HG03097 (cell line): Measurements from ENCODE around the gene ZP1.
"Not testable (repeated sequence)": the region's sequence is repeated elsewhere in the genome, so short reads cannot be mapped to it uniquely, and the experiment has no call there.

Source experiments
- ATAC-seq: cut with Tn5 transposase; IDR thresholded peaks from one replicate; pipeline ENCODE4 v1.9.1; 2021; ENCODE audit not compliant: unreplicated experiment, low FRiP score

Gene ZP1

DNA sequence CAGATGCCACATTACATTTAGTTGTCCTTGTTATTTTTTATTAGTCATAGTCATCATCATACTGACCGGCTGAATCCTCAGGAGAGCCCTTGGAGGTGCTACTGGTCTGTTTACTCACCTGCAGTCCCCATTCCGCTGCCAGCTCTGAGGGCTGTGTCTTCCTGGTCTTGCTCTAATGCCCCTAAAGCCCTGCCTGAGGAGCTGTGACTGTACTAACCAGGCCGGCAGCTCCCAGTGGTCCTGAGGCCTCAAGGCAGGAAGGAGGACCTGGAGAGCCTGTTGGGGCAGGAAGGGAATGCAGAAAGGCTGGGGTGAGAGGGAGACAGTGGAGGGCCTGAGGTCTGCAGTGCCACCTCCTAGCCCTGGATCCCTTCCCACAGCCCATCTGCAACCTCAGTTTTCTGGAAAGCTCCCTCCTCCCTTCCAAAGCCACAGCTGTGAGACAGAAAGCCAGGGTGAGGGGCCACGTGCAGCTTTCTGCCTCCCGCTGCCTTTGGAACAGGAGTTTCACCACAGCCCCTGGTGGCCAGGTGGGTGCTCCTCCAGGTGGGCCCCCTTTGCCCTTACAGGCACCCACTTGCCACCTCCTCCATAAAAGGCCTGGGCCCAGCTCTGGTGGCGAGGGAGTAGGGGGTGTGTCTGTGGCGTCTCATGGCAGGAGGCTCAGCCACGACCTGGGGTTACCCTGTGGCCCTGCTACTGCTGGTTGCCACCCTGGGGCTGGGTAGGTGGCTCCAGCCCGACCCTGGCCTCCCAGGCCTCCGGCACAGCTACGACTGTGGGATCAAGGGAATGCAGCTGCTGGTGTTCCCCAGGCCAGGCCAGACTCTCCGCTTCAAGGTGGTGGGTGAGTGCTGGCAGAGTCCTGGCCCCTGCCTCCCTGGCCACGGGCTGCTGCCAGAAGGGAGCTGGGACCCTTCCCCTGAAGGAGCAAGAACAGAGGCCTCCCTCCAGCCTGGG lies at the start of gene ZP1:
Gene ZP1, plus strand, starts transcription at position 632 of the 960 bp plus-strand sequence. Its CDS starts 20 bp downstream, at position 652.
- ATAC-seq = no peak

DNA sequence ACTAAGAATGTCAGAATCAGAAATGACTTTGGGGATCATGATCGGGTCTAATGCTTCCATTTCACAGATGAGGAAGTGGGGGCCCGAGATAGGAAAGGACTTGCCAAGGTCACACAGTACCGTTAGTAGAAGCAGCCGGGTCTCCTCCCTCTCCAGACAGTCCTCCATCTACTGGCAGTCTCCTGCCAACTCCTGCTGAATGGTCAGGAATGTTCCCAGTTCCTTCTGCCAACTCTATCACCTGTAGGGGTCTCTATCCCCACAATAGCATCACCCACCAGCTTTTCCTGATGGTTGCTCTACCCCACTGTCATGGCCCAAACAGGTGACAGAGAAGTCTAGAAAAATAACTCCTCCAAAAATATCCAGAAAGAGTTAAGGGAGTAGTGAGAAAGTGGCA lies 49.3 kb upstream of the ZP1 start:
- no peak for ATAC-seq

- ATAC-seq = no peak
These were observed 45.3 kb upstream of the ZP1 start for GRCh38 chr11:60821827-60822599.

- ATAC-seq = not testable (repeated sequence)
These were observed 43.5 kb upstream of the ZP1 start for GRCh38 chr11:60823745-60824306.

DNA sequence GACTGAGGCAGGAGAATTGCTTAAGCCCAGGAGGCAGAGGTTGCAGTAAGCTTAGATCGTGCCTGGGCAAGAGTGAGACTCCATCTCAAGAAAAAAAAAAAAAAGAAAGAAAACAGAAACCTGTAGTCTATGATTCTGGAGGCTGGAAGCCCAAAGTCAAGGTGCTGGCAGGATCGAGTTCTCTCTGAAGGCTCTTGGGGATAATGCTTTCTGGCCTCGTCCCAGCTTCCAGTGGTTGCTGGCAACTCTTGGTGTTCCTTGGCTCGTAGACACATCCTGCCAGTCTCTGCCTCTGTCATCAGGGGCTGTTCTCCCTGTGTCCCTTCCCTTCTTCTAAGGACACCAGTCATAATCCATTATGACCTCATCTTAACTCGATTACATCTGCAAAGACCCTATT lies 42.2 kb upstream of the ZP1 start:
- ATAC-seq = no peak

GRCh38 chr11:60825790-60826189 lies 41.6 kb upstream of the ZP1 start:
- no peak for ATAC-seq

- no peak for ATAC-seq
These were observed 36.7 kb upstream of the ZP1 start for GRCh38 chr11:60830478-60831142.

DNA sequence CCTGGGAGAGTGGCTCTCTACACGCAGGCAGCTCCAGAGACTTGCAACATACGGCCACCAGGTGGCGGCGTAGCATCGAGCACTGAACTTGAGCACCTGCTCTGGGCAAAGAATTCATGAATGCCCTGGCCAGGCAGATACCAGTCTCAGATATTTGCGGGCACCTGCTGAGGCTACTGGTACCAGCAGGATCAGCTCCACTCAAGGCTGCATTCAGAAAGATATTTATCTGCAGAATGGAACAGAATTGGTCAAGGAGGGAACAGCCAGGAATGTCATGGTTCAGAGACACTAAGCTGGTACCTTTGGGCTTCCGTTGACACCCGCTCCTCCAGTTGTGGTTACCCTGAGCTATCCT lies 36.2 kb upstream of the ZP1 start:
- no peak for ATAC-seq

DNA sequence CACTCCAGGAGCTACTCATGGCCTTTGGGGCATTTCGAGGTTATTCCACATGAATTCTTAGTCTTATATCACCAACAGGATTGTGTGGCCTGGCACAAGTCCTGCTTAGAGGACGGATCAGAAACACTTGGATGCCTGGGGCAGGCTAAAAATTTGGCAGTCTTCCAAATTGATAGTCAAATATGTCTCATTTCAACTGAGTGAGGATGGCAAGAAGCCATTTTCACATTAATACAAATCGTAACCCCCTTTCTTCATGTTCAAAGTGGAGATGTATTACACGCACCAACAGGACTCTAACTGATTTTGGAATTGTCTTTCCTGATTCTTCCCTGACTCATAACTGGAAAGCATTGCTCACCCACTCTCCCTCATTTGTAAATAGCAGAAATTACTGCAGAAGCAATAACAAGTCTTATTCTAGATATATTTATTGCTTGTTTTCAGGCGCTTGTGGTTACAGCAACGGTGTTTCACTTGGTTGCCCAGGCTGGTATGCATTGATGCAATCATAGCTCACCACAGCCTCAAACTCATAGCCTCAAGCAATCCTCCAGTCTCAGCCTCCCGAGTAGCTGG lies 35.8 kb upstream of the ZP1 start:
- ATAC-seq = no peak

DNA sequence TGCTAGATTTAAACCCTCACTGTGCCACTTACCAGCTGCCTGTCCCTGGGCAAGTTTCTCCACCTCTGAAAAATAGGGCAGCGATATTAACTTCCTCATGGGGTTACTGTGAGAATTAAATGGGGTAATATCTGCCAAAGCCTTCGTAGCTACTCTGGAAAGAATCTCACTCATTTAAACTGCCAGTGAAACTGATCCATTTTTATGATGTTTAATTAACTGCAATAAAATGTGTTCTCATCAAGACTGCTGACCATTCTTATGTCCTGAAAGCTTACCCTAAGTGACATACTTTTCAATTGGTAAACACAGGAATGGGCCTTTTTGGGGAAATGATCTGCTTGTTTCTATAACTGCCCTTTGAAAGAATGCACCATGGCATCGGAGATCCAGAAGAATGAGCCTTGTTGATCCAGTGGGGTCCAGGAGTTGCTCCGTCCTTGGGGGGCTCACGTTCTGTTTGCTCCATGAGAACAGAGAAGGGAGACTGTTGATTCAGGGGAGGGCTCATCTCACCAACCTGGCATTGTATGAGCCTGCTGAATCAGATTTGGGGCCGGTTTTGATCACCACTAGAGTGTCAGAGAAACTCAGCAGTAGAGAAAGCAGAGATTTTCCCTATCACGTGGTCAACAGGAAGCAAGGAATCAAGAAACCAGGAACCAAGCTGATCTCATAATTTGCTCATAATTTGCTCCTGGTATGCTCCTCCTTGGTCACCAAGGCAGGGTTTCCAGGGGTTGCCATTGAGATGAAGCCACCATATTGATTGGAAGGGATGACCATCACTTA lies 32.4 kb upstream of the ZP1 start:
- no peak for ATAC-seq

- no peak for ATAC-seq
These were observed 31.9 kb upstream of the ZP1 start for GRCh38 chr11:60835534-60835846.

DNA sequence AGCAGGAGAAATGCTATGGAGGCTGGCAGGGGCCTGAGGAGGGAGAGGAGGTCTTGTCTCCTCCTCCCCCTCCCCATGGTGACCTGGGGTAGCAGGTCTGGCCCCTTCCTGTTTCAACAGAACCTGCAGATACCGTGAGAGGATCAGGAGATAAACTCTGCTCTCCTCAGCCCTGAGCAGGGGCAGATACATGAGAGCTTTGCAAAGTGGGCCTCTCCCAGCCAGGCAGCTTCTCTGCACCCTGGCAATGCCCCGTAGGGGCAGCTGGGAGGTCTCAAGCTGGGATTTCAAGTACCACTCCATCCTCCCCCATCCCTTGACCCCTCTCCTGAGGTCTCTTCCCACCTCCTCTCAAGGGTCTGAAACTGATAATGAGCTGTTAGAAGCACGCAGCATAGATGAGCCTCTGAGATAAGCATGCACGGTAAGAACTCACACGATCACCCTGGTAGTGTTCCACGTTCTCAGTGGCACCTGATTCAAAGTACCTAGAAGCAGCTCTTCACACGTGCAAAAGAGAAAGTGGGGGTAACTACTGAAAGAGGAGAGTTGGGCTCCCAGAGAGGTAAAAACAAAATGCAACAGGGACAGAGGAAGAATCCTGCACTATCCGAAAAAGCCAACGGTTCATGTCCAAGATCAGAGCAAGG lies 30.4 kb upstream of the ZP1 start:
- no peak for ATAC-seq

DNA sequence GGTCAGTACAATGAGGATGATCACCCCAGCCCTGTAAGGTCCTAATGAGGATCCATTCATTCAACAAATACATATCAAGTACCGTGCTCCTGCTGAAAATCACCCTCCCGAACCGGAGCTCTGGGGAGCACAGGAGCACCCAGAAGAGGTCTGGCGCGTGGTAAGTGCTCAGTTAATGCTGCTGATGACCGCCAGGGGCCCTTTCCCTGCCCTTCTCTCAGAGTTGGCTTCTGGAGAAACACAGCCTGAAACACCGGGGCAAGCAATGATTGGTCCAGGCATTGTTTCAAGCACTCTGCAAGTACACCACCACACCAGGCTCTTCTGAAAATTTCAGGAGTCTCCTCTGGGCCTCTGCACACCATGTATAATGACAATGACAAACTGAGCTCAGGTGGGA lies 29.2 kb upstream of the ZP1 start:
- ATAC-seq = no peak

GRCh38 chr11:60840470-60841430 lies 26.6 kb upstream of the ZP1 start:
- no peak for ATAC-seq

- peak; percentile 70 for ATAC-seq
These were observed 25.3 kb upstream of the ZP1 start, which contains the start of gene CCDC86 for GRCh38 chr11:60841797-60842667. TSS of gene CCDC86 (plus strand) at chr11:60842113. CDS start at chr11:60842125, 12 bp downstream.

DNA sequence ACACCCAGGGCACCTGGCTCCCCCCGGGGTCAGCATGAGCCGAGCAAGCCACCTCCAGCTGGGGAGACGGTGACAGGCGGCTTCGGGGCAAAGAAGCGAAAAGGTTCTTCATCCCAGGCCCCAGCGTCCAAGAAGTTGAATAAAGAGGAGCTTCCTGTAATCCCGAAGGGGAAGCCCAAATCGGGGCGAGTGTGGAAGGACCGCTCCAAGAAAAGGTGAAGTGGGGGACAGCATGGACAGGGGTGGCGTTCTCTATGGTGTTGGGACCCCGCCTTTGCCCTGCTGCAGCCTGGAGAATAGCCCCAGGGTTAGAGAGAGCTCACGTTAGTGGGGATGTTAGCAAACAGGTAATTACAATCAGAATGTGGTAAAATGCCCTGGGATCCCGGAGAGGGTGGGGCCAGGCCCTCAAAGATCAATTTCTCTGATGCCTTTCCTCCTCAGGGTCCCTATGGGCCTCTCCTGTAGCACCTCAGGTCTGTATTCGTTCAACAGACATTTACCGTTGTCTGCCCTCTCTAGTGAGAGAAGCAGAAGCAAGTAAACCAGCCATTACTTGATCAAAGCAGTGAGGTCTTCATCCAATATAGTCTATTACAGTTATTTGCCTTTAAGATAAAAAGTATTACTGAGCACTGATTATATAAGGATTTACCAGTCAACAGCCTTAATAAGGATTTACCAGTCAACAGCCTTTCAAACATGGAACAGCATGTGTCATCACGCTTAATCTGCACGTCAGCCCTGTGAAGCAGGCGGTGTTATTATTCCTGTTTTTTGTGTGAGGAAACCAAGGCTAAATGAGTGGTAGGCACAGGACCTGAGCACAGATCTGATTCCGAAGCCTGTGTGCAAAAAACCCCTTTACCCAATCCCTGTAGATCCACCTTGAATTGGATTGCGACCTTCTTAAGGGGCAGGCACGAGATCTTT lies 24.4 kb upstream of the ZP1 start:
- ATAC-seq = no peak
